Pons (tissue), 1 donor: ENCODE results near the gene ANKRD17.
A peak's percentile ranks its signal among the peaks of the same experiment; 100 is the strongest.

Experiments used
- DNase-seq: peaks from one replicate; pipeline ENCODE4 v3.0.0-alpha.2; 2016; ENCODE audit warnings: low spot score

The ANKRD17 gene

DNA sequence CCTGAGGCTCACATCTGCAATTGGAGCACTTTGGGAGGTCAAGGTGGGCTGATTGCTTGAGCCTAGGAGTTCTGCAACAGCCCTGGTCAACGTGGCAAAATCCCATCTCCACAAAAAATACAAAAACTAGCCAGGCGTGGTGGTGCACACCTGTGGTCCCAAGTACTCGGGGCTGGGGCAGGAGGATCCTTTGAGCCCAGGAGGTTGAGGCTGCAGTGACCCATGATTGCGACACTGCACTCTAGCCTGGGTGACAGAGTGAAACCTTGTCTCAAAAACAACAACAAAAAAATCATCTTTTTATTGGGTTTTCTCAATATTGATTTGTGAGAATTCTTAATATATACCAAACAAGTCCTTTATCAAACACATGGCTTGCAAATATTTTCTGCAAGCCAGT, 64.9 kb downstream of the ANKRD17 start:
- DNase-seq, result no peak

DNA sequence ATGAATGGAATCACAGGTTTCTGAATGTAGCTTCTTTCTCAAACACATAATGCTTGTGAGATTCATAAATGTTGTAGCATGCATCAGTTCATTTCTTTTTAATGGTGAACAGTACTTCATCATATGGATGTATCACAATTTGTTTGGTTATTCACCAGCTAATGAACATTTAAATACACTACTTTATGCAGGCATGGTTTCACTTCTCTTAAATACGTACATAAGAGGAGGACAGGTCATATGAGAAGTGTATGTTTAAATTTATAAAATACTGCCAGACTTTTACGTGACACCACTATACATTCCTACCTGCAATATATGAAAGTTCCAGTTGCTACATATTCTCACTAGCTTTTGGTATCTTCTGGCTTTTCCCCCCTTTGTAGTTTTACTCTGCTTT, 65.4 kb downstream of the ANKRD17 start:
- no peak for DNase-seq

DNA sequence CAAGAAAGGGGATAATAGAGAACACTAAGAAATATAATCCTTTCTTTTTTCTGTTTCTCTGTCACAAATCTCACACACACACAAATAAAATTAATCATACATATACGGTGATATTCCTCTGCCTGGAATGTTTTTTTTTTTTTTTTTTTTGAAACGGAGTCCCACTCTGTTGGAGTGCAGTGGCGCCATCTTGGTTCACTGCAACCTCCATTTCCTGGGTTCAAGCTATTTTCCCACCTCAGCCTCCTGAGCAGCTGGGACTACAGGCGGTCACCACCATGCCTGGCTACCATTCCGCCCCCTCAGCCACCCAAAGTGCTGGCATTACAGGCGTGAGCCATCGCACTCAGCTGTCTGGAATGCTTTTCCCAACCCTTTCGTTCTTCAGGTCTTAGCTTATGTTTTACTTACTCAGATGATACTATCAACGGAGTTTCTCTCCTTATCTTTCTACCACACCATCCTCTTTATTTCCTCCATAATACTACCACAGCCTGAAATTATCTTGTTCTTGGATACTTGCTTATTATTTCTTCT, 69.3 kb downstream of the ANKRD17 start:
- no peak for DNase-seq

DNA sequence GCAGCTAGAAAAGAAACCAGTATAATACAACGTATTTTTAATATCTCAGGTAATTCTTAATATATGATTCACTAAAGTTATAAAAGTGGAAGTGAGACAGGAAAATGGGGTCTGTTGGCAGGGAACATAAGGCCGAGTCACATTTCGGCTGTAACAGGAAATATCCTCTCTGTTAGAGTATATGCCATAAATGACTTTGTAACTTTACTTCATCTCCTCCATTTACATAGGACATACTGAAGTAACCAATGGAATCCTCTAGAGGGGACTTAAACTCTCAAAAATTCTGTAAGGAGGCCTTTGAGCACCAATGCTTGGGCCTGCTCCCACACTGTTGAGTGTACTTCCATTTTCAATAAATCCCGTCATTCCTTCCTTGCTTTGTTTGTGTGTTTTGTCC, 71.3 kb downstream of the ANKRD17 start:
- no peak for DNase-seq

DNA sequence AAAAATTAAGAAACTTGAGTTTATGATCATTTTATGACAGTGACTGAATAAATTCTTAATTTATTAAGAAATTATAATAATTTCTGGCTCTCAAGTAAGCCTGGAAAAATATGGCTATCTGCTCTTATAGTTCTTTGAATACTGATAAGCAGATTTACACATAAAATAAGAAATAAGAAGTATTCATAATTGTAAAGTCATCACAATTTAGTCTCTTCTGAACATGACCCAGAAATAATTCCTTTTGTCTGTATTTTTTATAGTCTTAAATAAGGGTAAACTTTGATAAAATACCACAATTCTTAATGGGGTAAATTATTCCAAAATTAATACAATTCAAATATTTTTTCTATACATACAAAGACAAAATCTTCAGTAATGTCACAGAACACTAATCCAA, 72.7 kb downstream of the ANKRD17 start:
- DNase-seq, result no peak

DNA sequence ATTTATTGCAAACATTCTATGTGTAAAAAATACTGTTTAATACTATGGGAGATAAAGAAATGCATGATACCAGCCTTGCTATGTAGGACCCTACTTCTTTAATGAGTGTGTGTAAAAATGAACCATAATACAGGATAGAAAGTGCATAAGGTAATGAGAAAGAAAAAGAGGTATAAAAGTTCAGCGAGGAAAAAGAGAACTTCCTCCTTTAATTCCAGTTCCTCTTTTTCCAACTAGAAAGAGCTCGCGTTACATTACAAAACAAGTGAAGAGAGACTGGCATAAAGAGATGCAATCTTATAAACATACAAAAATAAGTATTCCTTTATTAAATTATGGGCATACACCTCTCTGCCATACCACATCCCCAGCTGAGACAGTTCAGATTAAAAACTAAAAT, 77.4 kb downstream of the ANKRD17 start:
- peak; percentile 16 for DNase-seq

DNA sequence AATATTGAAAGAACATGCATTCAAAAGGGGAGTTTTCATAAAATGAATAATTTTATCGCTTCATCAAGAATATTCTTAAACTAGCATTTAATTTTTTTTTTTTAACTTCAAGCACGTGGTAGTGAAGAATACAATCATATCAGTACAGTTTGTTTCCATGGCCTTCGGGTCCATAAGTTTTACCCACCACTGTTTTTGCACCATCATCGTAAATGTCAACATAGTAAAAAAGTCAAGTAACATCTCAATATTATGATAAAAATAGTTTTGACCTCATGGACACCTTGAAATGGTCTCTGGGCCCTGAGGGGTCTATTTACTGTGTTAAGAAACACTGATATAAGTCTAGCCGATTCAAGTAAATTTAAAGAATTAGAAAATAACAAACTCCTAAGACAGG, 80.2 kb downstream of the ANKRD17 start:
- DNase-seq, result no peak

DNA sequence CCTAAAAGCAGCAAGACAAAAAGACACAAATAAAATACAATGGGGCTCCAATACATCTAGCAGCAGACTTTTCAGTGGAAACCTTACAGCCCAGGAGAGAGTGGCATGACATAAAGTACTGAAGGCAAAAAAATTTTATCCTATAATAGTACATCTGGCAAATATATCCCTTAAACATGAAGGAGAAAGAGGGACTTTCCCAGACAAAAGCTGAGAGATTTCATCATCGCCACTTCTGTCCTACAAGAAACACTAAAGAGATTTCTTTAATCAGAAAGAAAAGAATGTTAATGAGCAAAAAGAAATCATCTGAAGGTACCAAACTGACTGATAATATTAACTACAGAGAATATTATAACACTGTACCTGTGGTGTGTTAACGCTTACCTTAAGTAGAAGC, 86.4 kb downstream of the ANKRD17 start:
- no peak for DNase-seq

DNA sequence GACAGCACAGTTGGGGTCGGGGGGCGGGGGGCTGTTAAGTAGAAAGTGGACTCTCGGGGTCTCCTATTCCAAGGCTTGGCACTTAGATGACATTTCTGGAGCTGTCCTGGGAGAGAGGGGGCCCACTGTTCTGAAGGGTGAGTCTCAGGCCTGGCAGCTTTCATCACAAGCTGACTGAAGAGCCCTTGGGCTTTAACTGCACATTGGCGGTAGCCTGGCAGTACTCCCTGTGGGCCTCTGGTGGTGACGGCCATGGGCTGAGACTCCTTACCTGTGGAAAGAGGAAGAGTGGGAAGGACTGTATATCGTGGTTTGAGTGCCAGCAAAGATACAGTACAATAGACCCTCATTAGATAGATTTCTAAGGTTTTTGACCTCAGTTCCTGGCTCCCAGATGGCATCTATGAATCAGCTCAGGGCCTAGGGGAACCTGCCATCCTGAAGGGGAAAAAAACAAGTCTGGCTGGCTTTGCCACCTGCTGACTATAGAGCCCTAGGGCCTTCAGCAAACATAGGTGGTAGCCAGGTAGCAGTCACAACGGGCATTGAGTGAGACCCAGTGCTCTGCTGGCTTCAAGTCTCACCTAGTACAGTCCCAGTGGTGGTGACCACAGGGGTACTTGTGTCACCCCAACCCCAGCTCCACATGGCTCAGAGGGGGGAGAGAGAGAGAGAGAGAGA, 87.9 kb downstream of the ANKRD17 start:
- no peak for DNase-seq

DNA sequence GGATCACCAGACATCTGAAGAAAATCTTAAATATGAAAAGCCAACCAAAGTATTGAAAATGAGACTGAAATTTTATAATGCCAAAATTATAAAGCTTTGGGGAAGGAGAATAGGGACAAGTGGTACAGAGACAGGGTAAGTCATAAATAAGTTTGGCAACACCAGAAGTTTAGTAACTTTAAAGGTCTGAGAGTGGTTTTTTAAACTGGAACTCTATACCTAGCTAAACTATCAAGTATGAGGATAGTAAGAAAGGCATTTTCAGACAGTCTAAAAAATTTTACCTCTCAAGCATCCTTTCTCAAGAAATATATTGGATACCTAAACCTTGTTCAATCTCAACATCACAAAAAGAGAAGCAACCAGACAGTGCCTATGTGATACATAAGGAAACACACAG, 92.4 kb downstream of the ANKRD17 start:
- no peak for DNase-seq

DNA sequence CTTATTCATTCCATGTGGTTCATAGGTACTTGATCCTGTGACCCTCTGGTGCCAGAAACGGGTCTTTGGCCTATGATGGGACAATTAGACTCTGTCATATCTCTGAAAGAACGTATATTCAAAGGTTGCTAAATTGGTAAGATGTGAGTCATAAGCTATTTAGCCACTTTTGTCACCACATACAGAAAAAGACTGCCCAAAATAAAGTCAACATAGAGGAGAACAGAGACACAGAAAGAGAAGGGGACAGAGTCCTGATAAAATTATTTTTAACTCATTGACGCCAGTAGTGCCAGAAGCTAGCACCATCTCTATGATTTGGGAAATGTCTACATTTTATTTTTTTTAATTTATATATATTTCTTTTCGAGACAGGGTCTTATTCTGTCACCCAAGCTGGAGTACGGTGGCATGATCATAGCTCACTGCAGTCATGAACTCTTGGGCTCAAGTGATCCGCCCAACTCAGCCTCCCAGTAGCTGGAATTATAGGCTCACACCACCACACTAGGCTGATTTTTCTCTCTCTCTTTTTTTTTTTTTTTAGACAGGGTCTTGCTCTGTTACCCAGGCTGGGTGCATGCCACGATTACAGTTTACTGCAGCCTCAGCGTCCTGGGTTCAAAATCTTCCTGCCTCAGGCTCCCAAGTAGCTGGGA, 96.9 kb downstream of the ANKRD17 start:
- no peak for DNase-seq

DNA sequence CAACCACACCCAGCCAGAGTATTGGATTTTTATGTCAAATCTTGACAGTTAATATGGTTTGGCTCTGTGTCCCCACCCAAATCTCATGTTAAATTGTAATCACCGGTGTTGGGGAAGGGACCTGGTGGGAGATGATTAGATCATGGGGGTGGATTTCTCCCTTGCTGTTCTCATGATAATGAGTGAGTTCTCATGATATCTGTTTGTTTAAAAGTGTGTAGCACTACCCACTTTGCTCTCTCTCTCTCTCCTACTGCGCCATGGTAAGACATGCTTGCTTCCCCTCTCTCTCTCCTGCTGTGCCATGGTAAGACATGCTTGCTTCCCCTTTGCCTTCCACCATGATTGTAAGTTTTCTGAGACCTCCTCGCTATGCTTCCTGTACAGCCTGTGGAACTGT, 102.2 kb downstream of the ANKRD17 start:
- DNase-seq, result no peak

DNA sequence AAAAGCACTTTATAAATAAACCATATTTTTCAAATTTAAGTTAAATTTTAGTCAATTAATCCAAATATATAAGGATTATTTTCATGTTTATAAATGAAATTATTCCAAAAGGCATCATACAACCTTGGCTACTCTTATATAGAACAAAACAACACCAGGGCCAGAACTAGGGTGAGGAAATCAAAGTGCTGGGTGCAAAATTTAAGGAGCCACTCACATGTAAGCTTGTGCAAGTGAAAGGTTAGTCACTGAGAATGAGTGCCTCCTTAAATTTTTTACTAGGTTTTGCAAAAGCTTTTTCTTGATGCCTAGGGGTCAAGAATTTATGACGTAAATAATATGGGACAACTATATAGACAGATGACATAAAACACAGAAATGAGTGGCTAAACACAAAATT, 105.7 kb downstream of the ANKRD17 start:
- DNase-seq, result no peak

DNA sequence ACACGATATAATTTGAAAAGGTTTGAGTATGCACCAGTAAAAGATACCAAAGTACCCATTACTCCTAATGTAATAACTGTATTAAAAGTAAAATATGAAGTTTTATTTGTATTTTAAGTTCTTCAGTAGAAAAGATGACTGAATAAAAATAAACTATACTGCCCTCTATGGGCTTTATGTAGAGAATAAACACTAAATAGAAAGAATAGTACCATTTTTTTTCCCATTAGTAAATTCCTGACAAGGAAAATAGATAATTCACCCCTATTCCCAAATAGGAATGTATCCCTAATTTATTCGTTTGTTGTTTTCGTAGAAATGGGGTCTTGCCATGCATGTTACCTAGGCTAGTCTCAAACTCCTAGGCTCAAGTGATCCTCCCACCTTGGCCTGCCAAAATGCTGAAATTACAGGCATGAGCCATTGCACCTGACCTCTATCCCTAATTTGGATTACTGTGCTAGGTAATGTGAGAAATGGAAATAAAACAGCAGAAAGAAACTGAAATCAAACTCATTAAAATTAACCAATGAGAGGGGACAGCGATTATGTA, 115.5 kb downstream of the ANKRD17 start:
- no peak for DNase-seq

DNA sequence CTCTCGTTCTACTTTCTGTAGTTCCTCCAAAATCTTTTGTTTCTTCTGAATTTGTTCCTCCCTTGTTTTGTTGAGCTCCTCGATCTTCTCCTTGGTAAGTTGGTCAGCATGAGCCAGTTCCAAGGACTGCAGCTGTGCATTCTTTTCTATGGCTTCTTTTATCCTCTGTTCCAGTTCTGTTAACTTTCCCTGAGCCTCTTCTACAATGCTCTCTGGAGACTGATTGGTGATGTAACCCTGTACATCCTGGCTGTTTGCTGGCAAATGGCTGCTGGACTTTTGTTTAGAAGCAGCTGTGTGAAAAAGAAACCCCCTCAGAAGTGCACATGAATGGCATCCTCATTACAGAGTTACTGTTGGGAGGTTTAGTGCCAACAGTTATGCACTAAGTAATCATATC, 118.6 kb downstream of the ANKRD17 start:
- peak; percentile 70 for DNase-seq

DNA sequence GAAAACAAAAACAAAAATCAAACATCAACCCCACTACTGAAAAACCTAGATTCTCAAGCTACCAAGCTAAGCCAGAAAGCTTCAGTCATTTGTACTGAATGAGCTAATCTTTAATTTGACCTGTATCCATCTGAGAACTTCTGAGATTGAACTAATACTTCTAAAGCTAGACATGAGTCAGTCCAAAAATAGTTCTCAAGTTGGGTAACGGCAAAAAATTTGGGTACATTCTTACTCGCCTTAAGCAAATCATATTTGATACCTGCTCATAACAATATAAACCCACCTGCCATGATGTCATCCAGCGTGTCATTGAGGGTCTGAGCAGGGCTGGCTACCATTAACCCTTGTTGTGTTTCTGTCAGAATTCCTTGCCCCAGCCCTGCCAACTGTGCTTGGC, 119.4 kb downstream of the ANKRD17 start:
- DNase-seq, result no peak

DNA sequence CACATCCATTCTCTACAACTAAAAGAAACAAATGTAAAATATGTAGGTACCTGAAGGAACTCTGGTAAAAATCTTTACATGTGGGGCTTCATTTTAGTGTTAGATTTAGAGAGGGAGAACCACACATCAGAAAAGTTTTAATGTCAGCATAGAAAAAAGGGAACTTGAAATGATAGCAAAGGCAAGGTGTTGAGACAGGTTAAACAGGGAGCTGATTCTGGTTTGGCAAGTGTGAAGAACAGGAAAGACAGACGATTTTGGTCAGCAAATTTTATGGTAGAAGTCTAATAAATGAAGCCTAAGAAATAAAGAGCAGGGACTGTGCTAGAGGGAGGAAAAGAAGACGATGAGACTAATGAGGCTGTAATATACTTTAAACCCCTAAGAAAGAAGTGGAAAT, 121.5 kb downstream of the ANKRD17 start:
- no peak for DNase-seq

DNA sequence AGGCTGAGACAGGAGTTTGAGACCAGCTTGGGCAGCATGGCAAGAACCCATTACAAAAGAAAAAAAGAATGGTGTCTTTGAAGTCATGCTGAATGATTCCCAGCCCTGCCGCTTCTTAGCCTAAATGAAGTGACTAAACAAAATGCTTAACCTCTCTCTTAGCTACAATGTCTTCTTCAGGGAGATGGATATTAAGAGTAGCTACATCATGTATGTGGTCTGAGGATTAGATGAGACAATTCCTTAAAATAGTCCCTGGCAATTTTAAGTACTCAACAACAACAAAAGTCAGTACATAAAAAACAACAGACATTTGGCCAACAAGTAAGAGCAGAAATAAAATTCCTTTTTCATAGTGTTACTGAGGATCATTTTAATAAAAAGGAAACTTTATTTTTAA, 124.8 kb downstream of the ANKRD17 start:
- DNase-seq, result no peak

DNA sequence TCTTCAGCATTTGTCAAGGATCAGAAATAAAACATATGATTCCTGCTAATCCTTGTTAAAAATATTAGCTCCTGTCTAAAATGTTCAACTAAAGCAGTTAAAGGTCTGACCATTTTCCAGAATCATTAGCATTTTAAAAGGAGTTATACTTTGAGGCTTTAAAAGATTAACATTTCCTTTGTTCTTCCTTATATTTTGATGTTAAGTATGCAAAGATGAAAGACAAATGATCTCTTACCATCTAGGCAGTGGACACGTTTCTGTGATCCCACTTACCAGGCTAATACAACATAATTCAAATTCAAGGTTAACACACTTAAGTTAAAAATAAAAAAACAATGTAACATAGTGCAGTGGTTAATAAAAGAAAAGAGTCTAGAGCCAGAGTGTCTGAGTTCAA, 127.3 kb downstream of the ANKRD17 start:
- DNase-seq, result no peak

DNA sequence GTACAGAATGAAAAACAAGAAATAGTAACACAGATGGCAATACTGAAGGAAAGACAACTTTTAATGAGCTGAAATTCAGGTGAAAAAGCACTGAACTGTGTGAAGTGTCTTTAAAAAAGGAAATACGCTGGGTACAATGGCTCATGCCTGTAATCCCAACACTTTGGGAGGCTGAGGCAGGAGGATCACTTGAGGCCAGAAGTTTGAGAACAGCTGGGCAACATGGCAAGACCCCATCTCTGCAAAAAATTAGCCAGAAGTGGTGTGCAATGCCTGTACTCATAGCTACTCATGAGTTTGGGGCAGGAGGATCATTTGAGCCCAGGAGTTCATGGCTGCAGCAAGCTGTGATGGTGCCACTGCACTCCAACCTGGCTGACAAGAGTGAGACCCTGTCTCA, 129.3 kb downstream of the ANKRD17 start:
- DNase-seq, result no peak

DNA sequence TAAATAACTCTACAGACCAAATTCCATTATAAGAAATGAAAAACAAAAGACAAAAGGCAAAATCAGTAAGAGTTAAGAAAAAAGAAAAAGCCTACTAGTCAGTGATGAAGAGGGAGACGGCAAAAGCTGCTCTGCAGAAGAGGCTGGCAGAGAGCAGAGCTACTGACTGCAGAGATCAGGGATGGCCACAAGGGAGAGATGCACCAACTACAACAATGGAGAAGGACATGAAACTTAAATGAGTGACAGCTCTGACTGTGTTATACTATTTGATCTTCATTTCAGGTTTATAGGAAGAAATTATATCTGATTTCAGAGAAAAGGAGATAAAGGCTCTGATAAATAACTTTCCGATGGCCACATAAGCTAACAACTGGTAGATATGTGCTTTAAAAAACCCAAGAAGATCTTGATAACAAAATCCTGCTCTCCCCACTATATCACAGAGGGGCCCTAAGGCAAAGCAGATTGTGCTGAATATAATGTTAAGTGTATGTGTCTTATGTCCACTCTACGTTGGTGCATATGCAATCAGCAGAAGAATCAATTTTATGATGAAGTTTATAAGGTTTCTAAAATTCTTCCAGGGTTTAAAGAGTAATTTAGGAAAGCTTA, 130.7 kb downstream of the ANKRD17 start:
- DNase-seq, result peak; percentile 72

DNA sequence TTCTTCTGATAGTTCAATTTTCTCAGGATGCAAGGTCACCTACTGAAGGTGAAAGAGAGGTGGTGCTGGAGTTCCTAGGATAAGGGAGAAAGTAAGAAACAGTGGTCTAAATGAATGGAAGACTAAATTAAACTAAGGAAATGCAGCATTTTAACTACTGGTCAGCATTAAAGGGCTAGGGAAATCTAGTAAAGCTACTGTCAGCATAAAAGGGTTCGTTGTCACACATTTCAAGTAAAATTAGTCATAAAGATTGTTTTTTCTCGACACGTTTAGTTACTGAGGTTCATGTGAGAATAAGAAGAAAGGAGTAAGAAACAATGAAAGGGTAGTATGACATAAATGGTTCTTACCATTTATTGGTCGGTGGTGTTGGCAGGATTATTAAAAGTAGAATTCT, 149.1 kb downstream of the ANKRD17 start:
- DNase-seq, result no peak

DNA sequence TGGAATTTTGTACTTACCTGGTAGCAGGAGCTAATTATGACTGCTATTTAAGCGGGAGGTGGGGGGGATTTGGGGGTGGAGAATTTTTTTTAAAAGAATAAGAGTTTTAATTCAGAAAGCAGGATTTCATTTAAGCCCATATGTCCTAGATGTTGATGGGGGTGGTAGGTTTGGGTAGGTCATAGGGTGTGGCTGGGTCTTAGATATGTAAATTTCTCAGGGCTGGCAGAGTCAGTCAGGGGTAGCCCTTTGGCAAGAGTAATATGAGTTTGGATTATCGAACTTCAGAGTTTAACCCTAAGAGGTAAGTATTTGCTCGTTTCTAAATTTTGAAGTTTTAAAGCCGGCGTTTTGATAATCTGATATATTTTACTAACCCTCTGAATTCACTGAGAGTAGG, 153.9 kb downstream of the ANKRD17 start:
- no peak for DNase-seq
